Sigmoid colon (tissue), 7 donors: ENCODE results near the gene EMP1. TPM values are rescaled to one million over a fixed set of nuclear protein-coding genes. Genes with fewer than 3 reads are reported as not detected.

Experiments used
- DNase-seq: peaks from one replicate; pipeline ENCODE4 v3.0.0-alpha.2; 2019
- H3K27ac ChIP-seq, 4 donors: fragments of 200-600 bp; sonication (generic); one replicate each; pipeline ENCODE4 v1.5.1; 2016 to 2019; ENCODE audit warnings: mild to moderate bottlenecking in 1 of 4
- H3K27me3 ChIP-seq, 3 donors: fragments of 200-600 bp; sonication (generic); one replicate each; pipeline ENCODE4 v1.5.1; 2019; ENCODE audit warnings: mild to moderate bottlenecking in 1 of 3
- H3K36me3 ChIP-seq, 4 donors: fragments of 200-600 bp; sonication (generic); one replicate each; pipeline ENCODE4 v1.5.1; 2016 to 2019
- H3K4me1 ChIP-seq, 4 donors: fragments of 200-600 bp; sonication (generic); one replicate each; pipeline ENCODE4 v1.5.1; 2017 to 2019
- H3K4me3 ChIP-seq, 4 donors: fragments of 200-600 bp; sonication (generic); one replicate each; pipeline ENCODE4 v1.5.1; 2017 to 2019; ENCODE audit warnings: mild to moderate bottlenecking in 2 of 4, moderate library complexity in 1 of 4
- H3K9me3 ChIP-seq, 4 donors: fragments of 200-600 bp in 3 of 4; sonication (generic) in 3 of 4; one replicate each; pipeline versions ENCODE4 v1.5.1 to v1.6.1; 2013 to 2019
- EP300 ChIP-seq, 4 donors: sonication (generic); formaldehyde crosslinking; IDR thresholded peaks; one replicate each; pipeline ENCODE4 v1.6.1; 2017; ENCODE audit warnings: antibody characterized with exemption in 4 of 4
- POLR2A ChIP-seq, 2 donors: fragments of 450-650 bp; IDR thresholded peaks; one replicate each; pipeline ENCODE4 v1.6.1; 2016; ENCODE audit warnings: antibody characterized with exemption in 2 of 2, mild to moderate bottlenecking in 2 of 2, moderate library complexity in 2 of 2
- POLR2AphosphoS5 ChIP-seq, 4 donors: sonication (generic); formaldehyde crosslinking; IDR thresholded peaks; one replicate each; pipeline ENCODE4 v1.6.1; 2017; ENCODE audit warnings: antibody characterized with exemption in 4 of 4
- WGBS, 2 donors: extraction: QIAGEN DNeasy Blood & Tissue Kit; methylation state at CpG; one replicate each; pipeline ENCODE4 v1.1.7; 2013; 5-methylcytosine and 5-hydroxymethylcytosine counted together
- intact Hi-C: fragments of 100-400 bp; cut with DNase I; formaldehyde crosslinking; loops from one replicate; pipeline ENCODE4 v1.15.1; 2023
- polyA plus RNA-seq, 3 donors: library from polyadenylated mRNA; stranded (reverse); fragments of 200-250 nt; gene quantifications; one replicate each; pipeline ENCODE4 v1.2.3, GENCODE V29; 2013
- total RNA-seq, 4 donors: library from RNA; depleted of rRNA; stranded (reverse); fragments of >200 nt; gene quantifications; one replicate each; pipeline ENCODE4 v1.1.0, GENCODE V29; 2016
- TF ChIP-seq, protein P1 (sequence below), 4 experiments: fragments of 450-650 bp in 3 of 4; fragments of 200-600 bp in 1 of 4; IDR thresholded peaks; one replicate each; pipeline ENCODE4 v1.5.1; 2016 to 2019; ENCODE audit warnings: antibody characterized with exemption in 4 of 4, mild to moderate bottlenecking in 3 of 4, moderate library complexity in 2 of 4
- donor health status: healthy with polysubstance abuse.
- donor health status: Bipolar disorder and iron deficiency.
- donor health status: healthy.

Gene EMP1
- total and polyA plus RNA-seq, 7 donors = 25.8 to 172 (median 85.5) TPM

DNA sequence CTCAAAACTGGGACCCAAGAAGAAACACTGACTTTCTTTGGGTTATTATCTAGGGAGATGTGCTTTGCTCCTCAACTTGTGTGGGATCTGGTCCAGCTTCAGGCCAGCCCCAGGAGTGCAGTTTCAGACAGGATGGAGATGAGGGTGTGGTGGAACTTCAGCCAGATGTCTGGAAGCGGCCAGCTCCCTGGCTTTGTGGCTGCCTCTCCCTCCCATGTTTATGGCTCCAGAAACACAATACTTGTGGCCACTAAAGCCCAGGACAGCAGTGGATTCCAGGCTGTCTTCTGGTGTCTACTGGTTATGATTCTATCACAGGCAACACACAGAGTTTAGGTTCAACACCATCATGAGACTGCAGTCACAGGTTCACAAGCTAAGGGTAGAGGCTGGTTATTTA is 44.2 kb upstream of the EMP1 start:
- WGBS, 2 donors = 39 to 72% methylated on average over 1 of the region's 1 CpG

DNA sequence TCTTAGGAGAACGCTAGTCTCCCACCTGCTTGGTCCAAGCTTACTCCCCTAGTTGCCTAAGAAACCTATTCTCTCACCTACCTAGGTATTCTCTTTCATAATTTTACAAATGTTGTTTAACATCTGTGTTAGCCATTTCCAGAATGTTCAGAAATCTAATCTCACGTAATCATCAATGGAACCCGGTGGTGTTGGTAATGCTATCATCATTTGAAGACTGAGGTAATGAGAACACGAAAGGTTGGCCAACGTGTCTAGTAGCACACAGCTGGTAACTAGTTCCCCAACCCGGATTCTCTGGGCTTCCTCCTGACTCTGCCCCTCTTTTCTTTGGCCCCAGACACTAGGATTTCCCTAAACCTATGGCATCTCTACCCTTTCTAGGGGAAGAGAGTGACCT is 43.8 kb upstream of the EMP1 start:
- no peak for TF ChIP-seq POLR2AphosphoS5 (IDR thresholded peaks at IDR 0.05)
- TF ChIP-seq, protein P1, sequence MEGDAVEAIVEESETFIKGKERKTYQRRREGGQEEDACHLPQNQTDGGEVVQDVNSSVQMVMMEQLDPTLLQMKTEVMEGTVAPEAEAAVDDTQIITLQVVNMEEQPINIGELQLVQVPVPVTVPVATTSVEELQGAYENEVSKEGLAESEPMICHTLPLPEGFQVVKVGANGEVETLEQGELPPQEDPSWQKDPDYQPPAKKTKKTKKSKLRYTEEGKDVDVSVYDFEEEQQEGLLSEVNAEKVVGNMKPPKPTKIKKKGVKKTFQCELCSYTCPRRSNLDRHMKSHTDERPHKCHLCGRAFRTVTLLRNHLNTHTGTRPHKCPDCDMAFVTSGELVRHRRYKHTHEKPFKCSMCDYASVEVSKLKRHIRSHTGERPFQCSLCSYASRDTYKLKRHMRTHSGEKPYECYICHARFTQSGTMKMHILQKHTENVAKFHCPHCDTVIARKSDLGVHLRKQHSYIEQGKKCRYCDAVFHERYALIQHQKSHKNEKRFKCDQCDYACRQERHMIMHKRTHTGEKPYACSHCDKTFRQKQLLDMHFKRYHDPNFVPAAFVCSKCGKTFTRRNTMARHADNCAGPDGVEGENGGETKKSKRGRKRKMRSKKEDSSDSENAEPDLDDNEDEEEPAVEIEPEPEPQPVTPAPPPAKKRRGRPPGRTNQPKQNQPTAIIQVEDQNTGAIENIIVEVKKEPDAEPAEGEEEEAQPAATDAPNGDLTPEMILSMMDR (IDR thresholded peaks at IDR 0.05) = no peak
- TF ChIP-seq EP300 (IDR thresholded peaks at IDR 0.05) = no peak
- no peak for TF ChIP-seq POLR2A (IDR thresholded peaks at IDR 0.05)
- intact Hi-C loops = no loop called here
- no peak overlapping the region for H3K4me3 ChIP-seq
- H3K27me3 ChIP-seq = no peaks in the 10 kb centered on the region
- H3K4me1 ChIP-seq = no peaks in the 10 kb centered on the region
- H3K9me3 ChIP-seq = peaks cover 0 to 3% (median 1%) of the 10 kb centered on the region in 4 donors
- no peak for DNase-seq
- H3K36me3 ChIP-seq = no peaks in the 10 kb centered on the region
- 91 to 92% methylated on average over 6 of the region's 6 CpGs for WGBS, 2 donors
- H3K27ac ChIP-seq = no peak overlapping the region

More for the DNA sequence above, 44.2 kb upstream of the EMP1 start:
- H3K9me3 ChIP-seq = peaks cover 0 to 3% (median 1%) of the 10 kb centered on the region in 4 donors
- H3K36me3 ChIP-seq = no peaks in the 10 kb centered on the region
- intact Hi-C loops = no loop called here
- no peak overlapping the region for H3K4me3 ChIP-seq
- DNase-seq = no peak
- H3K27me3 ChIP-seq = no peaks in the 10 kb centered on the region
- peak overlapping the region in 1 of 4 donors; percentile 11 for H3K27ac ChIP-seq
- TF ChIP-seq EP300 (IDR thresholded peaks at IDR 0.05) (no peak), POLR2AphosphoS5 (IDR thresholded peaks at IDR 0.05) (no peak), POLR2A (IDR thresholded peaks at IDR 0.05) (no peak)
- TF ChIP-seq, protein P1 (IDR thresholded peaks at IDR 0.05) = no peak
- H3K4me1 ChIP-seq = no peaks in the 10 kb centered on the region

DNA sequence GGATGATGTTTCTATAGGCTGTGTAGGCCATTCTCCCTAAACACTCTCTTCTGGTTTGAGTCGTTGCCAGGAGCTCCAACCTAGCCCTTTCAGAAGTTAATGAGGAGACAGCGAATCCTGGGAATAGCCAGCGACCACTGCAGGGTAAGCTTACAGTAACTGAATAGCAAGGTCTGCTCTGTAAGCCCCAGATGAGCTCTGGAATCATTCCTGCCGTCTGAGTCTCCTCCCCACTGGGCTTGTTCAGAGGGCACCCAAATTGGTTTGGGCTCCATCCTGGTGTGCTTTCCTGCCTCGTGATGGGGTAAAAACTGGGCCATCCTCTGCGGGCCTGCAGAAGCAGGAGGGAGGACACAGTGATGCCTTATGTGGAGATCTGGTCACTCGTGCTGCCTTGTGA is 43.3 kb upstream of the EMP1 start:
- Histone ChIP-seq H3K9me3 (peaks cover 0 to 3% (median 1%) of the 10 kb centered on the region in 4 donors), H3K36me3 (no peaks in the 10 kb centered on the region), H3K27ac (no peak overlapping the region), H3K4me1 (no peaks in the 10 kb centered on the region), H3K4me3 (no peak overlapping the region), H3K27me3 (no peaks in the 10 kb centered on the region)
- TF ChIP-seq EP300 (IDR thresholded peaks at IDR 0.05) (no peak), POLR2AphosphoS5 (IDR thresholded peaks at IDR 0.05) (no peak), POLR2A (IDR thresholded peaks at IDR 0.05) (no peak)
- TF ChIP-seq, protein P1 (IDR thresholded peaks at IDR 0.05) = no peak
- no peak for DNase-seq
- intact Hi-C loops = no loop called here
- WGBS, 2 donors = 83 to 85% methylated on average over 7 of the region's 7 CpGs

DNA sequence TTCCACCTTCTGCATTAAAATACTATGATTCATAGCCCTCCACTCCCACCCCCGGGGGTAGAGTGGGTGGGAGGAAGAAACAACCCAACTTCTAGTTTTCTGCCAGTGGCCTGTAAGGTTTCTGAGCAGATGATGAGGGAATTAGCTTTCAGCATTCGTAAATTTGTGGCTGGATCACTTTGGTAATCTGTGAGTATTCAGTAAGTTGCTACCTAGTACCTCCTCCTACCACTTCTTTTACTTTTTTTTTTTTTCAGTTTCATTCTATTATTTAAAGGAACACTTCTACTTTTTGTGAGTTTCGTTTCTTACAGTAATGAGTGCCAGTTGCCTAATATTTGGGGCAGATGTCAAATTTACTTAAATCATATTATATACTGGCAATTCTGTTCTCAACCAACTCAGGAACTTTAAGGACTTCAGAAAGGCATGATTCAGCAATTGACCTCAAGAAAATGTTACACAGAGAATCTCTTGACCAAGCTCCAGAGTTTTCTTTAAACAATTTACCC is 42.4 kb upstream of the EMP1 start:
- DNase-seq = no peak
- 34 to 50% methylated on average over 3 of the region's 3 CpGs for WGBS, 2 donors

More for the DNA sequence above, 42.4 kb upstream of the EMP1 start:
- intact Hi-C loops = no loop called here
- H3K9me3 ChIP-seq = peaks cover 0 to 3% (median 1%) of the 10 kb centered on the region in 4 donors
- no peak overlapping the region for H3K4me3 ChIP-seq
- H3K36me3 ChIP-seq = no peaks in the 10 kb centered on the region
- no peak overlapping the region for H3K27ac ChIP-seq
- H3K27me3 ChIP-seq = no peaks in the 10 kb centered on the region
- H3K4me1 ChIP-seq = no peaks in the 10 kb centered on the region
- TF ChIP-seq EP300 (IDR thresholded peaks at IDR 0.05) (no peak), POLR2A (IDR thresholded peaks at IDR 0.05) (no peak), POLR2AphosphoS5 (IDR thresholded peaks at IDR 0.05) (no peak)
- TF ChIP-seq, protein P1 (IDR thresholded peaks at IDR 0.05) = no peak
